ENCODE results near the gene PPIL4.
A peak's percentile ranks its signal among the peaks of the same experiment; 100 is the strongest.

Gene PPIL4, protein sequence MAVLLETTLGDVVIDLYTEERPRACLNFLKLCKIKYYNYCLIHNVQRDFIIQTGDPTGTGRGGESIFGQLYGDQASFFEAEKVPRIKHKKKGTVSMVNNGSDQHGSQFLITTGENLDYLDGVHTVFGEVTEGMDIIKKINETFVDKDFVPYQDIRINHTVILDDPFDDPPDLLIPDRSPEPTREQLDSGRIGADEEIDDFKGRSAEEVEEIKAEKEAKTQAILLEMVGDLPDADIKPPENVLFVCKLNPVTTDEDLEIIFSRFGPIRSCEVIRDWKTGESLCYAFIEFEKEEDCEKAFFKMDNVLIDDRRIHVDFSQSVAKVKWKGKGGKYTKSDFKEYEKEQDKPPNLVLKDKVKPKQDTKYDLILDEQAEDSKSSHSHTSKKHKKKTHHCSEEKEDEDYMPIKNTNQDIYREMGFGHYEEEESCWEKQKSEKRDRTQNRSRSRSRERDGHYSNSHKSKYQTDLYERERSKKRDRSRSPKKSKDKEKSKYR

DNA sequence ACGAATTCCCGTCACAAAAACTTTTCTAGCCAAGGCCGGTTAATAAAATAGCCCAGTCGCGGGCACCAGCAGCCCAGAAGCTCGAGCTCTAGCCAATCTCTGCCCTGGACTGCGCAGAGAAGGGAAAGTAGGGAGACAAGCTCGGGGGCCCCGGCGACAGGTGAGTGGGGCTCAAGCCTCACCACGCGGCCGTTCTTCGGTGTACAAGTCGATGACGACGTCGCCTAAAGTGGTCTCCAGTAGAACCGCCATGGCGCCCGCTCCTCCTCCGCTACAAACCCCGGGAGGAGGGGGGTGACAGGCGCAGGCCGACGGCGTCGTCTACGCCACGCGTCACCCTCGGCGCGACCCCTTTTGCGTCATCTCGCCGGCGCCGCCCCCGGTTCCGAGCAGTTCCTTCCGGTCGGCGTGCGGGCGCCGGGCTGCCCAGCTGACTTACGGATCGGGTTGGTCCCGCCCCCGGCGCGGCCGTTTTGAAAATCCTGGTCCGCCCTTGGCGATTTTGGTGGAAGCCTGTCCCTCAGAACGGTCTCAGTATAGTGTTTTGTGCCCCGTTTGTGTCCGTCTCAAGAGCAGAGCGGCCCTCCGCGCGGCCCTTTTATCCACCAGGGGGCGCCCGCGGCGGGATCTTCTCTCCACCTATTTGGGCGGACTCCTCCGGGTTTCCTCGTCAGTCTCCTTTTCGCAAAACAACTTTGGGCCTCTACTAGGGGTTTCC lies at the start of gene PPIL4:
TSS of gene PPIL4 (minus strand) at position 290 of the 718 bp plus-strand sequence. CDS start at position 252, 38 bp downstream.
- DNase-seq = peak; percentile 52

DNA sequence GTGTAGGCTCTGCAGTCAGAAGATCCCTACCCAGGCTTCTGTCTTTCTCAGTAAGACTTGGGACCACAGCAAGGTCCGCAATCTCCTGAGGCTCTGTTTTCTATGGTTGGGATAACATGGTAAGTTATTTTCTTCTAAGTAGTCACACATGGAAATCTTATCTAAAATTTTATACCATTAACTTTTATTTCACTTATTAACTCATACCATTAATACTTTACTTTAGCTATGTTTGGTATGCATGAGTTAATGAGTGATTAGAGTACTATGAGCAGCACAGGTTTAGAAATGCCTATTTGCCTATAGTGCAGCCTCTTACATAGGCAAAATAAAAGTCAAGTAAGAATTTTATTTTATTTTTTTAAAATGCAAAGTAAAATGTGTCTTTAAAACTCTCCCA lies 47.6 kb upstream of the PPIL4 start:
- no peak for DNase-seq

GRCh38 chr6:149592983-149593382 lies 47.1 kb upstream of the PPIL4 start:
- no peak for DNase-seq

DNA sequence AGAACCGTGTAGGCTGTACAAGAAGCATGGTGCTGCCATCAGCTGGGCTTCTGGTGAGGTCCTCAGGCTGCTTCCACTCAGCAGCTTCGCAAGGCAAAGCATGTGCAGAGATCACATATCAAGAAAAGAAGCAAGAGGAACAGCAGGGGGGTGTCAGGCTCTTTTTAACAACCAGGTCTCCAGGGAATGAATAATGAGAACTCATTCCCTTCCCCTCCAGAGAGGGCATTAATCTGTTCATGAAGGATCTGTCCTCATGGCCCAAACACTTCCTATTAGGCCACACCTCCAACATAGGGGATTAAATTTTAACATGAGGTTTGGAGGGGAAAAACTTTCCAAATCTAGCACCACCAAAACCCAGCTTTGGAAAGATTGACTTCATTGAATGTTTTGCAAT lies 40.3 kb upstream of the PPIL4 start:
- no peak for DNase-seq

DNA sequence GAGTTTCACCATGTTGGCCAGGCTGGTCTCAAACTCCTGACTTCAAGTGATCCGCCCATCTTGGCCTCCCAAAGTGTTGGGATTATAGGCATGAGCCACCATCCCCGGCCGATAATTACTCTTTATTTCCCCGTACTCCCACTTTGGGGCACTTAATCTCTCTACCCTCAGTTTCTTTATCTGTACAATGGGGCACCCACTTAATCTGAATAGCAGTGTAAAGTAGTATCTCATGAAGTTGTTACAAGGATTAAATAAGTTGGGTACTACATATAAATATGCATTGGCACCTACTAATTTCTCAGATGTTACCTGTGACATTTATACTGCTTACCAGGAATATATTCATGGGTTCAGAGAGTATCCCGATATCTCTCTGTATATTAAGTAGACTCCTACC lies 35.5 kb upstream of the PPIL4 start:
- no peak for DNase-seq

GRCh38 chr6:149580880-149581279 lies 35.0 kb upstream of the PPIL4 start:
- DNase-seq = no peak

DNA sequence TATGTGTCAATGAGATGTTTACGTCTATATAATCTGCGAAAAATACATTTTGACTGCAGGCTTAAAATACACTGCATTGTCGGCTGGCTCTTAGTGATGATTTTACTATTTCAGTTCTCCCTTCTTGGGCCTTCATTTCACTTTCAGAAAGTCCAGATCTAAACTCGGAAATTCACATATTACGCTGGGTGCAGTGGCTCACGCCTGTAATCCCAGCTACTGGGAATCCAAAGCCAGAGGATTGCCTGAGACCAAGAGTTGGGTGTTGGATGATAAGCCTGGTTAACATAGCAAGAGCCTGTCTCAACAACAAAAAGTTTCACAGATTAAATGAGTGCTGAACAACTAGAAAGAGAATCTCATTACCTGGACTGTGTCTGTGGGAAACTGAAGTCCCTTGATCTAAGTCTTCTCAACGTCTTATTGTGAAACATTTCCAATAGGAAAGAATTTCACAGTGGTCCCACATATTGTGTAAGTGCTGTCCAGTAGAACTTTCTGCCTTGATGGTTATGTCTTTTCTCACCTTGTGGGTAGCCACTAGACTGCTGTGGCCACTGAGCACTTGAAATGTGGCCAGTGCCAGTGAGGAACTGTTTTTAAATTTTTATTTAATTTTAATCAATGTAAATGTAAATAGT lies 22.2 kb upstream of the PPIL4 start:
- DNase-seq = no peak

DNA sequence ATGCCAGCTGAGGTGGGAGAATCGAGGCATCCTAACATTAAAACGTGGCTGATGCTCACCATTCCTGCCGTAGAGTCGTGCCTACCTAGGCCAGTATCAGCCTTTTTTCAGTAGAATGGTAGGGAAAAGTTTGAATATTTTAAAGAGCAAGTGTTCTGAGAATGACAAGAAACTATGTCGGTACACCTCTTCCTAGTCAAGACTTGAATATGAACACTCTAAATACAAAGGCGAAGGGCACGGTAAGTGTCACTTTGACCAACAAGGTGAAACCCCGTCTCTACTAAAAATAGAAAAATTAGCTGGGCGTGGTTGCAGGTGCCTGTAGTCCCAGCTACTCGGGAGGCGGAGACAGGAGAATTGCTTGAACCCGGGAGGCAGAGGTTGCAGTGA lies 21.3 kb upstream of the PPIL4 start:
- DNase-seq = no peak

- no peak for DNase-seq
Measured at GRCh38 chr6:149566410-149567193, 20.8 kb upstream of the PPIL4 start.

GRCh38 chr6:149565527-149566409 lies 19.9 kb upstream of the PPIL4 start, which contains the start of gene GINM1:
Gene GINM1, plus strand, starts transcription at chr6:149566375. Its CDS starts 40 bp downstream, at chr6:149566415.
- peak; percentile 50 for DNase-seq

DNA sequence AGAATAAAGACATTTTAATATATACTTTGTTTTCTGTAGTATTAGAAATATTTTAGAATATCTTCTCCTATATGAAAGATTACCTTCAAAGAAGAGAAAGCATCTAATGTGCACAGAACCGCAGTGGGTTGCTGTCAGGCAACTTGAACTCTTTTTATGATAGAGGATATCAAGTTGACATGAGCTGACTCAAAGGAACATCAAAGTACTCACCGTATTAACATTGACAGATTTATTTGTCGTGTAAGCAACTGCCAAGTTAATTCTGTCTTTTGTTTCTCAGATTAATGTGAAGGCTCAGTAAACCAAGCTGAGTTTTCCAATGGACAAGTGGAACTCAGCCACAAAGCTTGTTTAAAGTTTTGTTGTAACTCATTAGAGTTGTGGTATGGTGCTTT lies 18.1 kb upstream of the PPIL4 start:
- DNase-seq = no peak

DNA sequence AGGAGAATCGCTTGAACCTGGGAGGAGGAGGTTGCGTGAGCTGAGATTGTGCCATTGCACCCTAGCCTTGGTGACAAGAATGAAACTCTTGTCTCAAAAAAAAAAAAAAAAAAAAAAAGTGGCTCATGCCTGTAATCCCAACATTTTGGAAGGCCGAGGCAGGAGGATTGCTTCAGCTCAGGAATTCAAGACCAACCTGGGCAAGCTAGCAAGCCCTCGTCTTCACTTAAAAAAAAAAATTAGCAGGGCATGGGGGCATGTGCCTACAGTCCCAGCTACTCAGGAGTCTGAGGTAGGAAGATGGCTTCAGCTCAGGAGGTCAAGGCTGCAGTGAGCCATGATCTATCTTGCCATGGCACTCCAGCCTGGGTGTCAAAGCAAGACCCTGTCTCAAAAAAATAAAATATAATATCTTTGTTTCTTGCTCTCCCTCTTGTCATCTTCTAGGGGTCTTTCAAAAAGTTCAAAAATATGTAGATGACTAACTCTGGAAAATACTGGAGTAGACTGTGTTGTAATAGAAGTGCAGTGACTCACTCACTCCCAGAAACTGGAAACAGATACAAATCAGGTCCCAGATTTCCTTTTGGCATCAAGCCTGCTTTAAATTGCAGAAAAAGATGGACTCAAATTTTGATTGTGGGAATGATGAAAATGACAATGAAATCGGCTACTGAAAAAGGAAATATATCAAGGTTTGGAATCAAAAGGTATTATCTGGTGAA lies 17.5 kb upstream of the PPIL4 start:
- no peak for DNase-seq

DNA sequence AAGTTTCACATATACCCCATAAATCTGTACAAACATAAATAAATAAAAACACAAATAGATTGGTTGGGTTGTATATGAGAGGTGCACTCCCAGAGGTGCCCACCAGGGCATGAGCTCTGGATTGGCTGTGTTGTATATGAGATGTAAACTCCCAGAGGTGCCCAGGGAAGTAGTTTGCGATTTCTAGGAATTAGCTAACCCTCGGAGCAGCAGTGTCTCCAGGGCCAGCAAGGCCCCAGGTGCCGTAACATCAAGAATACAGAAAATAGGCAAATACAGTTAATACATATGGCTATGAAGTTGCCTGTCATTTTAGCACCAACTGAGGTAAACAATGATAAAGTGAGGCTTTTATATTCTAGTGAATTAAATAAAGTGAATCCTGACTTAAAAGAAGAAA lies 14.9 kb upstream of the PPIL4 start:
- DNase-seq = no peak

DNA sequence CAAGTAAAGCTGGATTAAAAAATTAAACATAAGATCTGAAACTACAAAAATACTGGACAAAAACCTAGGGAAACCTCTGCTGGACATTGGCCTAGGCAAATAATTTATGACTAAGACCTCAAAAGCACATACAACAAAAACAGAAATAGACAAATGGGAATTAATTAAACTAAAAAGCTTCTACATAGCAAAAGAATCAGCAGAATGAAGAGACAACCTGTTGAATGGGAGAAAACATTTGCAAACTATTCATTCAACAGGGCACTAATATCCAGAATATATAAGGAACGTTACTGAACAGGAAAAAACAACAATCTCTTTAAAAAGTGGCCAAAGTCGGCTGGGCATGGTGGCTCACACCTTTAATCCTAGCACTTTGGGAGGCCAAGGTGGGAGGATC lies 13.5 kb upstream of the PPIL4 start:
- DNase-seq = no peak

DNA sequence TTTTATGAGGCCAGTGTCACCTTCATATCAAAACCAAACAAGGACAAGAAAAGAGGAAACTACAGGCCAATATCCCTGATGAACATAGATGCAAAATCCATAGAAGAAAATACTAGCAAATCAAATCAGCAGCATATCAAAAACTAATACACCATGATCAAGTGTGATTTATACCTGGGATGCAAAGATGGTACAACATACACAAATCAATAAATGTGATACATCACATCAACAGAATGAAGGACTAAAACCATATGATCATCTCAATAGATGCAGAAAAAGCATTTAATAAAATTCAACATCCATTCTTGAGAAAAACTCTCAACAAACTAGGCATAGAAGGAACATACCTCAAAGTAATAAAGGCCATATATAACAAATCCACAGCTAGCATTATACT lies 12.2 kb upstream of the PPIL4 start:
- DNase-seq = no peak

GRCh38 chr6:149551920-149552319 lies 6.1 kb upstream of the PPIL4 start:
- no peak for DNase-seq

GRCh38 chr6:149545258-149545753 lies 537 bp downstream of the PPIL4 start:
- DNase-seq = no peak

DNA sequence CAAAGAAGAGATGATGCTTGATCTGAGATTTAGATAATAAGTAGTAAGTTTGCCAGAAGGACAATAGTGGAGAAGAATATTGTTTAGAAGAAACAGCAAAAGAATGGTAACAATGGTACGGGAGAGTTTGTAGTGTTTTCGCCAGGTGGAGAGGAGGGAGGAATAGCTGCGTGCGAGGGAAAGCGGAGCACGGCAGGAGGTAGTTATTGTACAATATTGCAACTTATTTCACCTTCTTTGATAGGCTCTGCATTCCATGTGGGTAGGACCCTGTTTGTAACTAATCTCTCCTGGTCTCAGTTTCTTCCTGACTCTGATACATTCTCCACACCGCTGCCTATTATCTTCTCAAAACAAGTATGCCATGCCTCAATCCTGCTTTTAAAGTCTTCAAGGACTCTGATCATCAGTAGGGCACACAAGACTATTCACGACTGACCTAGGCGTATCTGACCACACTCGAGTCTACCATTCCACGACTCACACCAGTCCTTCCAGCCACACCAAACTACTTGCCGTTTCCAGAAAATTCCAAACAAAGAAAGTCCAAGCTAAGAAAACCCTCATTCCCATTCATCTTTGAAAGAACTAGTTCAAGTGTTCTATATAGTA lies 1.1 kb downstream of the PPIL4 start:
- no peak for DNase-seq

DNA sequence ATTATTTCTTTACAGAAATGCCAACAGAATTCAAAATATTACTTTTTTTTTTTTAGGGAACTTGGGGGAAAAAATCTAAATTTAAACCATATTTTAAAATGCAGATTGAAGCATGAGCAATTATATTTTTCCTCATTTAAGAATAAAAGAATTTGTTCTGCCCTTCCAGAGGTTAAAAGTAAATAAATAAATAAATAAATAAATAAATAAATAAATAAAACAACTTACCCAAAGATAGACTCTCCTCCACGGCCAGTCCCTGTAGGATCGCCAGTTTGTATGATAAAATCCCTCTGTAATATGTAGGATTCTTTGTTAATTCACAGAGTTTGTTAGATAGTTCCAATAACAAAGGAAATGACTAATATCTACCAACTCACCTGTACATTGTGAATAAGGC lies 4.7 kb downstream of the PPIL4 start:
- DNase-seq = no peak

DNA sequence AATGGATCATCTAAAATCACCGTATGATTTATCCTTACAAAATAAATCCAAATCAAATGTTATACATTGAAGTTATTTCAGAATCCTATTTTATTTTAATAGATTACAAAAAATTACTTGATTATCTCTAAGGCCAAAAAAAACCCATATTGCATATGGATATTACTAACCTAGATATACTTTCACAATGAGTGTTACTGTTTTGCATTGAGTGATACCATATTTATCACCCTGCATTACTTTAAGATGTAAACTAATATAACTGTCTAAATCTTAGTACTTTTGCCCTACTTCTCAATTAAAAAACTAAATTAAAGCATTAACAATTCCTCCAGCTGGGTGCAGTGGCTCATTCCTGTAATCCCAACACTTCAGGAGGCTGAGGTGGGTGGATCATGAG lies 11.1 kb downstream of the PPIL4 start:
- no peak for DNase-seq

Measured in NCI-H2081 treated with DMSO at 0.1 percent for 48 hours (cell line).